OCI-LY3 (cell line): ENCODE results near the gene ADAMTS6.

ENCODE experiments used
- CTCF ChIP-seq: fragments of 200-600, 300-600 bp; sonication (generic); IDR thresholded peaks from 2 replicates; pipeline ENCODE4 v1.5.1; 2014; ENCODE audit warnings: antibody characterized with exemption, low read length, low read depth
- EZH2phosphoT487 ChIP-seq: fragments of 200-600 bp; shearing (Covaris generic); IDR thresholded peaks from 2 replicates; pipeline ENCODE4 v1.6.1; 2018; ENCODE audit warnings: antibody characterized with exemption, mixed run types, low read depth

- TF ChIP-seq CTCF (no peak), EZH2phosphoT487 (no peak)
Observed at GRCh38 chr5:65327582-65327981, 154.1 kb downstream of the ADAMTS6 start.
